OCI-LY1 (cell line): ENCODE results near the gene ZNF710.

Experiments
- H2AFZ ChIP-seq: fragments of 200-600 bp; sonication (generic), shearing (Covaris generic); 2 replicates; pipeline ENCODE4 v1.6.0; 2014; ENCODE audit warnings: antibody characterized with exemption, mild to moderate bottlenecking, low read length
- H3F3A ChIP-seq: fragments of 200-600 bp; sonication (generic), shearing (Covaris generic); 2 replicates; pipeline ENCODE4 v1.6.0; 2014; ENCODE audit warnings: mild to moderate bottlenecking, antibody characterized with exemption, low read length, moderate library complexity; ENCODE audit not compliant: insufficient read depth
- H3K27ac ChIP-seq: fragments of 200-600 bp; sonication (generic); 2 replicates; pipeline ENCODE4 v1.5.1; 2014; ENCODE audit warnings: low read length, mixed run types, mild to moderate bottlenecking, low read depth; ENCODE audit not compliant: poor library complexity, severe bottlenecking
- H3K27me3 ChIP-seq: fragments of 200-600 bp; sonication (generic); 2 replicates; pipeline ENCODE4 v1.6.0; 2014; ENCODE audit warnings: antibody characterized with exemption, mild to moderate bottlenecking, low read length, moderate library complexity; ENCODE audit not compliant: insufficient read depth
- H3K36me3 ChIP-seq: fragments of 200-600 bp; sonication (generic); 2 replicates; pipeline ENCODE4 v1.6.1; 2014; ENCODE audit warnings: mild to moderate bottlenecking, antibody characterized with exemption, low read length, moderate library complexity, mixed read lengths; ENCODE audit not compliant: insufficient read depth
- H3K4me1 ChIP-seq: fragments of 200-600 bp; sonication (generic); 2 replicates; pipeline ENCODE4 v1.5.1; 2014; ENCODE audit warnings: mild to moderate bottlenecking, low read length, moderate library complexity; ENCODE audit not compliant: insufficient read depth, severe bottlenecking
- H3K4me2 ChIP-seq: fragments of 200-600 bp; sonication (generic), shearing (Covaris generic); 2 replicates; pipeline ENCODE4 v1.6.1; 2014; ENCODE audit warnings: low read length
- H3K4me3 ChIP-seq: fragments of 200-600 bp; sonication (generic); 2 replicates; pipeline ENCODE4 v1.5.1; 2014; ENCODE audit warnings: low read length, low read depth, mild to moderate bottlenecking, mixed read lengths; ENCODE audit not compliant: poor library complexity, severe bottlenecking
- H3K79me2 ChIP-seq: fragments of 200-600 bp; shearing (Covaris generic); 2 replicates; pipeline ENCODE4 v1.6.1; 2016; ENCODE audit warnings: mixed run types, low read length, mixed read lengths; ENCODE audit not compliant: insufficient read depth
- H3K9ac ChIP-seq: fragments of 200-600 bp; sonication (generic), shearing (Covaris generic); 2 replicates; pipeline ENCODE4 v1.6.1; 2014; ENCODE audit warnings: mild to moderate bottlenecking, low read length, mixed read lengths
- H3K9me2 ChIP-seq: fragments of 200-600 bp; sonication (generic), shearing (Covaris generic); 2 replicates; pipeline ENCODE4 v1.6.1; 2014; ENCODE audit warnings: low read depth, mild to moderate bottlenecking, low read length, mixed read lengths
- H3K9me3 ChIP-seq: fragments of 200-600 bp; shearing (Covaris generic); 2 replicates; pipeline ENCODE4 v1.6.1; 2014; ENCODE audit warnings: low read length, mixed read lengths
- H4K20me1 ChIP-seq: fragments of 200-600 bp; sonication (generic), shearing (Covaris generic); 2 replicates; pipeline ENCODE4 v1.6.0; 2016; ENCODE audit warnings: mild to moderate bottlenecking, low read length; ENCODE audit not compliant: insufficient read depth
- EZH2 ChIP-seq: fragments of 200-600 bp; sonication (generic), shearing (Covaris generic); IDR thresholded peaks from 2 replicates; pipeline ENCODE4 v1.8.0; 2017; ENCODE audit warnings: borderline replicate concordance, mixed run types, mild to moderate bottlenecking, antibody characterized with exemption, low read length, moderate library complexity, mixed read lengths
- TF ChIP-seq, protein P1 (sequence below): fragments of 200-600 bp; sonication (generic), shearing (Covaris generic); IDR thresholded peaks from 2 replicates; pipeline ENCODE4 v1.5.1; 2017; ENCODE audit warnings: mild to moderate bottlenecking, antibody characterized with exemption, low read length, moderate library complexity, mixed read lengths

Gene ZNF710

GRCh38 chr15:89998923-89999675, 2.0 kb upstream of the ZNF710 start:
- no peaks in the 10 kb centered on the region for H3F3A ChIP-seq
- H3K79me2 ChIP-seq, result 0 out of 2 replicates have a peak, but pooled peaks cover 3% of the 10 kb centered on the region
- H3K4me2 ChIP-seq, result no peak overlapping the region
- H3K27me3 ChIP-seq, result no peaks in the 10 kb centered on the region
- no peaks in the 10 kb centered on the region for H3K9me2 ChIP-seq
- no peak overlapping the region for H2AFZ ChIP-seq
- no peak overlapping the region for H3K4me3 ChIP-seq
- no peak overlapping the region for H3K27ac ChIP-seq
- H3K9ac ChIP-seq, result no peak overlapping the region
- 0 out of 2 replicates have a peak, but pooled peaks cover 6% of the 10 kb centered on the region for H3K36me3 ChIP-seq
- TF ChIP-seq, protein P1, sequence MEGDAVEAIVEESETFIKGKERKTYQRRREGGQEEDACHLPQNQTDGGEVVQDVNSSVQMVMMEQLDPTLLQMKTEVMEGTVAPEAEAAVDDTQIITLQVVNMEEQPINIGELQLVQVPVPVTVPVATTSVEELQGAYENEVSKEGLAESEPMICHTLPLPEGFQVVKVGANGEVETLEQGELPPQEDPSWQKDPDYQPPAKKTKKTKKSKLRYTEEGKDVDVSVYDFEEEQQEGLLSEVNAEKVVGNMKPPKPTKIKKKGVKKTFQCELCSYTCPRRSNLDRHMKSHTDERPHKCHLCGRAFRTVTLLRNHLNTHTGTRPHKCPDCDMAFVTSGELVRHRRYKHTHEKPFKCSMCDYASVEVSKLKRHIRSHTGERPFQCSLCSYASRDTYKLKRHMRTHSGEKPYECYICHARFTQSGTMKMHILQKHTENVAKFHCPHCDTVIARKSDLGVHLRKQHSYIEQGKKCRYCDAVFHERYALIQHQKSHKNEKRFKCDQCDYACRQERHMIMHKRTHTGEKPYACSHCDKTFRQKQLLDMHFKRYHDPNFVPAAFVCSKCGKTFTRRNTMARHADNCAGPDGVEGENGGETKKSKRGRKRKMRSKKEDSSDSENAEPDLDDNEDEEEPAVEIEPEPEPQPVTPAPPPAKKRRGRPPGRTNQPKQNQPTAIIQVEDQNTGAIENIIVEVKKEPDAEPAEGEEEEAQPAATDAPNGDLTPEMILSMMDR, result no peak
- no peak for TF ChIP-seq EZH2
- H3K9me3 ChIP-seq, result no peaks in the 10 kb centered on the region
- H4K20me1 ChIP-seq, result no peaks in the 10 kb centered on the region
- peaks cover 32% of the 10 kb centered on the region for H3K4me1 ChIP-seq

DNA sequence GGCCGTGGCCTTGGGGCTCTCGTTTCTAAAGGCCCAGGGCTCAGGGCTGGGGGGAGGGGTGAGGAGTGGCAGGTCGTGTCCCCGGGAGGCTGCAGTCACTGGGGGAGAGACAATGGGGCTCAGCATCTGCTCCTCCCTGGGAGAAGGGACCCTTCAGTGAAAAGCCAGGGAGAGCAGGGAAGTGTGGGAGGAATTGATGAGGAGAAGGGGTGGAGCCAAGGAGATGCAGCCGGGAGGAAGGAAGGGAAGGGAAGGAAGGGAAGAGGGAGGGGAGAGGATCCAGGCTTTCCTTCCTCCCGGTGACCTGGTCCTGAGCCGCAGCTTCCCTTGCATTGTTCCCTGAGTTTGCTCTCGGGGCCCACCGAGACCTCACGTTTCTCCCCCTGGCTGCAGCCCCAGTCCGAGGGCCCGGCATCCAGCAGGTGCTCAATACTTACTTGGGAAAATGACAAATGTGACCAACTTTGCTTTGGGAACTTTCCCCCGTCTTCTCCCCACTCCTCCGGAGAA, 1.4 kb upstream of the ZNF710 start:
- H3K9ac ChIP-seq, result no peak overlapping the region
- no peak overlapping the region for H3K4me2 ChIP-seq
- no peak for TF ChIP-seq EZH2
- TF ChIP-seq, protein P1, result no peak
- H3K27ac ChIP-seq, result no peak overlapping the region
- peaks cover 38% of the 10 kb centered on the region for H3K4me1 ChIP-seq
- no peaks in the 10 kb centered on the region for H3K9me2 ChIP-seq
- H3F3A ChIP-seq, result no peaks in the 10 kb centered on the region
- 0 out of 2 replicates have a peak, but pooled peaks cover 3% of the 10 kb centered on the region for H3K79me2 ChIP-seq
- H2AFZ ChIP-seq, result no peak overlapping the region
- H3K4me3 ChIP-seq, result no peak overlapping the region
- H3K27me3 ChIP-seq, result no peaks in the 10 kb centered on the region
- H3K36me3 ChIP-seq, result peaks cover 9% of the 10 kb centered on the region; the same call in 1 of the 2 replicates
- no peaks in the 10 kb centered on the region for H3K9me3 ChIP-seq
- H4K20me1 ChIP-seq, result no peaks in the 10 kb centered on the region

GRCh38 chr15:90000186-90001001, 730 bp upstream of the ZNF710 start:
- H2AFZ ChIP-seq, result peak overlapping the region; percentile 12; the same call in 1 of the 2 replicates
- H4K20me1 ChIP-seq, result no peaks in the 10 kb centered on the region
- no peaks in the 10 kb centered on the region for H3K9me2 ChIP-seq
- H3K79me2 ChIP-seq, result 0 out of 2 replicates have a peak, but pooled peaks cover 3% of the 10 kb centered on the region
- H3K36me3 ChIP-seq, result peaks cover 13% of the 10 kb centered on the region; the same call in 1 of the 2 replicates
- H3K4me1 ChIP-seq, result peaks cover 44% of the 10 kb centered on the region
- TF ChIP-seq, protein P1, result no peak
- TF ChIP-seq EZH2, result no peak
- H3K9me3 ChIP-seq, result no peaks in the 10 kb centered on the region
- H3K9ac ChIP-seq, result peak overlapping the region; percentile 65
- peak overlapping the region; percentile 89 for H3K4me2 ChIP-seq
- no peaks in the 10 kb centered on the region for H3K27me3 ChIP-seq
- H3K4me3 ChIP-seq, result peak overlapping the region; percentile 67
- H3F3A ChIP-seq, result no peaks in the 10 kb centered on the region
- H3K27ac ChIP-seq, result peak overlapping the region; percentile 50
